ENCODE data around the gene SMPX.
A peak's percentile ranks its signal among the peaks of the same experiment; 100 is the strongest.
"Not testable (repeated sequence)": the region's sequence is repeated elsewhere in the genome, so short reads cannot be mapped to it uniquely, and the experiment has no call there.

Gene SMPX

DNA sequence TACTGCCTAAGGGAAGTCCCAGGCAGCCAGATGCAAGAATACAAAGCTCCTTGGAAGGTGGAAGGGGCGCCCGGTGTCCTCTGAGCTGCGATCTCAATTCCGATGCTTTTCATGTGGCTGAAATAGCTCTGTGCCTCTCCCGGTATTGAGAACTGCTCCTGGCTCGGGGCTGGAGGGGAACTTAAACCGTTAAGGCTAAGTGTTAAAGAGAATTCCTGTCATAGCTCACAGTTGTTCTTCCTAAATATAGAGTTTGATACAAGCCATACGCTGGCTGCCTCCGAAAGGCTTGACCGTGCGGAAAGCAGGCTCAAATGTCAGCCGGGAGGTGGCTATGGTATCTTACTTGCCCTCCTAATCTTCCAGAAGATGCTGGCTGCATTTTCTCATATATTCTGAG lies at the start of gene SMPX:
Gene SMPX, minus strand, starts transcription at position 157 of the 400 bp plus-strand sequence. CDS start 3,826 bp downstream, outside the sequence.
- DNase-seq (ENCODE audit: low read depth in 3 of 3): no peak

DNA sequence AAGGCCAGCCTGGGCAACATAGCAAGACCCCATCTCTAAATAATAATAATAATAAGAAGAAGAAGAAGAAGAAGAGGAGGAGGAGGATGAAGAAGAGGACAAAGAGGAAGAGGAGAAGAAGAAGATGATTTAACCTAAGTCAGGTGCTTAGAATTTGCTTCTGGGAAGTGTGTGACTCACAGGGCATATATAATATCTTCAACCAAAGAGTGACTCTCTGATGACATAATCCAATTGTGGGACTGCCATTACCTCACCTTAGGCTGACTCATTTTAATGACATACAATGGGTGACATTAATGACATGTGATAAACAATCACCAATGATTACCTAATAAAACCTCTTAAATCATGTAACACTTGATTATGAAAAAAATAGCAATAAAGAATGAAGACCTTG lies 48.8 kb upstream of the SMPX start:
- no peak for DNase-seq (ENCODE audit: low read depth in 3 of 3)

DNA sequence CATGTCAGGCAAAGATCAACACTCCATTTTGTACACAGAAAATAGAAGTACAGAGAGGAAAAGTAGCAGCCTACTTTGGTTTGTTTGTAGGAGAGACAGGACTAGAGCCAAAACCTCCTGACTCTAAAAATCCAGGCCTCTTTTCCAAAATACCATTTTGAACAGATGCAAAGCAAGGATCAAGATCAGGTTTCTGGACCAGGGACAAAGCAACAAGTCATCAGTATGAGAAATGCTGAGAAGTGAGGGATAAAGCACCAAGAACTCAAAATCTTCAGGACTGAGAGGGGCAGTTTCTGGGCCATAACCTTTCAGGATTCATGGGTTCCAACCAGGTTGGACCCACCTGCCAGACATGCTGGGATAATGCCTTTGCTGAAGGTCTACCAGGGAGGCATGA lies 44.9 kb upstream of the SMPX start:
- no peak for DNase-seq (ENCODE audit: low read depth in 3 of 3)

DNA sequence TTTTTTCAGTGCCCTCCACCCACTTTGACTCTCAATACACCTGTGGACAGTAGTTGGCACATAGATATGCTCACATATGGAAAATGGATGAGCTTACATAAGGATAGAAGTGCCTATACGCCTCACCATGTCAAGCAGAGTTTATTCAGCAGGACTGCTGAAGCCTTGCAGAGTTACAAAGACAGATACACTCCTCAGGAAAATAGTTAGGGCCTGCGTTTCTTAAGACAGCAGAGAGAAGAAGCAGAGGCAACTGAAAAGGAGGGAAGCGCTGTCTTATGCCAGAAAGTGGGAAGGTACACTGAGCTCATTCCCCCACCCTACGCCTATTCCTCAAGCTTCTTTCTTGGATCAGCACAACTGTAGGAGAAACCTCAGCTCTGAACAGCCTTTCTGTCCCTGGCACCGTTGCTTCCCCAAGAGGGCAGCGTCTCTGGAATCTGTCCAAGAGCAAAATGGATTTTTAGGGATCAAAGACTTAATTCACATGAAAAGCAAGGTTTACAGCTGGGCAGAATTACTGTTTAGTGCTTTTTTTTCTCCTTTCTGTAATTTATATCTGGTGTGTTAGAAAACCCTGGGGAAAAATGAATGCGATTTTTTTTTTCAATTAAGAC lies 44.2 kb upstream of the SMPX start:
- no peak for DNase-seq (ENCODE audit: low read depth in 3 of 3)

DNA sequence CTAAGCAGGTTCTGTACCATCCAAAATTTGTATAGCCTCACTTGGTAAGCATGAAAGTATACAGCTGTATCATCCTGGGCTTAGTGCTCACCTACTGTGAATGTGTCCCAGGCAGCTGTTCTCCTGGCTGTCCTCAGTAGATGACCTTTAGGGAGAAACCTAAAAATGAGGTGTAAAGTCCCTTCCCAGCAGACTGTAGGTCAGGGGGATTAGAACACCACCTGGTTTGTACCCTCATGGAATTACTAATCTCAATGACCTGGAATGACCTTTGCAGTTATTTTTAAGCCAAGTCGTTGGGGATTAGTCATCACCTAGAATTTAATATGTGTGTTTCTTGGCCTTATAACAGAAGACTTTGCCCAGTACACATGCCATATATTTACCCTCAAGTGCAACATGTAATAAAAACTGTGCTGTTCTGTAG lies 42.4 kb upstream of the SMPX start:
- no peak for DNase-seq (ENCODE audit: low read depth in 3 of 3)

DNA sequence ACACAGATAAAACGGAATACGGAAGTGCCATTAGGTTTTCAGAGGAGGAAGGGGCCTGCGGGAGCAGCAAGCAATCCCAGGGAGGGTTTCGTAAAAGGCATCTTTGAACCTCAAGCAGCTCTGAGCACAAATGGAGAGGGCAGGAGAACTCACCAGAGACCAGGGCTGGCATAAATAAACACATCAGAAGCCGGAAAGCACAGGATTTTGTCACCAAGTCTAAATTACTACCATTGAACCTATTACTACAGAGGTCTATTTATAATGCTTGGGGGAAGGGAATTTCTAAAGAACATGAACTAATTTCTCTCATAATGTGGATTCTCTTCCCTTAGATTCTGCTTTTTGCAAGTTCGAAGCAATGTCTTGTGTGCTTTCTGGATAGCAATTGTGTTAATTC lies 41.9 kb upstream of the SMPX start:
- no peak for DNase-seq (ENCODE audit: low read depth in 3 of 3)

DNA sequence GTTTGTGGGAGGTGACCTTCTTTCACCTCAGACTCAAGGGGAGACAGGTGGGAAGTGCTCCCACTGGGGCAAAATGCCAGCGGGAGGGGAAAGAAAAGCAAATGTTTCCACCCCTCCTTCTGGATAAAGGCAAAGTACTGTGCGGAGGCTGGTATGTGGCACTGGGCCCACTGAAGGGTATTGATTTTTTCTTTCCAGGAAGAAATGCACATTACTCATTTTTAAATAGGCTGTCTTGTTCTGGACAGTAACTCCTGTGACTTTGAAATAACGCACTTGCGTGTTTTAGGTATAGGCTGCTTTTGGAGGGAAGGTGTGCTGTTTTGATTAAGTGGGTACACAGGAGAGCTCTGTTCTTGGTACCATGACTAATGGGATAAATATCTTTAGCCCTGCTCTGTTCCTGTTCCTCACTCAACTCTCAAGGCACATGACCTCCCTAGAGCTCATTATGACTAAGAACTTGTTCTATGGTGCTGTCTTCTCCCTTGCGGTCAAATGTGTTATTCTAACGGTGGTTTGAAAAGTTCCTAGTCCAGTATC lies 40.8 kb upstream of the SMPX start:
- DNase-seq (ENCODE audit: low read depth in 3 of 3): no peak

DNA sequence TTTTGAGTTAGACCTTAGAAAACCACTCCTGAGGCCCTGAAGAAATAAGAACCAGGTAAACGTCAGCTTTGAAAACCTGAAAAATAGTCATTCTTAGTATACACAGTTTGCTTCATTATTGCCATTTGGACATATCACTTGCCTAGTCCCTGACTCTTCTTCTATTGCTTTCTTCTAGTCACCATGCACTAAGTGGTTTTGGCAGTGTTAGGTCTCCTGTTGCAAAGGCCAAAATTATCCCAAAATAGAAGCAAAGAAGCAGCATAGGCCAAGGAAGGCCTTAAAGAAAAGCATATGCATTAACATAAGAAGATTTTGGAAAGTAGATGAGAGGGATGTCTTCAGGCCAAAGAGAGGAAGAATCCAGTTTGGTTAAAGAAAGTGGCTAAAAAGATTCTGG lies 24.1 kb upstream of the SMPX start:
- DNase-seq (ENCODE audit: low read depth in 3 of 3): no peak

DNA sequence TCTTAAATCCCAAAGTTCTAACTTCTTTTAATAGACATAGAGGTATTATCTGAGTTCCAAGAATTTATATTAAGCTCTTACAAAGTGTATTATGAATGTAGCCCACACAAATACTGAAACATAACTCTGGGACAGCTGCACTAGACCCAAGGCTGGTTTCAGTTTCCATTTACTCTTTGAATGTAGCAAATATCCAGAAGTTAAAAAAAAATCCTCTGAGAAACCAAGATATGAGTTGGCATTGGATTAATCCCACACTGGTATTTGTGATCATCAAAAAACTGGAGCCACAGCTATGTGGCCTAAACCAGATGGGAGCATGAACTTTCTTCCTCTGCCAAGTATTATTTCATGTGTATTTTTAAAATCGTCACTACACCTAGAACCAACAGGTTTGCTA lies 23.6 kb upstream of the SMPX start:
- DNase-seq (ENCODE audit: low read depth in 3 of 3): no peak

DNA sequence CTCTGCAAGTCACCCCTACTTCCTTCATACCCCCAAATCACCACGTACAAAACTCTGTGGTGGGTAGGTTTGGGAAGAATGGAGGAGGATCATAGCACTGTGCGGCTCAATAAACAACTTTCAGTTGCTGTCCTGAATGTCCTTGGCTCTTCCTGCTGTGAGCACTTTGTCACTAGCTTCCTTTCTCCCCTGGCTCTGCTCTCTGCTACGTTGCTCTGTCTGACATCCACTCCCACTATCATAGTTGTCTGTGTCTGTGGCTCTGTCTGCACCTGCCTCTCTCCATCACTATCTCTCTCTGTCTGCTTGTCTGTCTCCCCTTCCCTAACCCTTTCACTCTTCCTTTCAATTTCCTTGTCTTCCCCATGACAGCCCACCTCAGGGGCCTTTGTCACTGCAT lies 21.2 kb upstream of the SMPX start:
- DNase-seq (ENCODE audit: low read depth in 3 of 3): no peak

DNA sequence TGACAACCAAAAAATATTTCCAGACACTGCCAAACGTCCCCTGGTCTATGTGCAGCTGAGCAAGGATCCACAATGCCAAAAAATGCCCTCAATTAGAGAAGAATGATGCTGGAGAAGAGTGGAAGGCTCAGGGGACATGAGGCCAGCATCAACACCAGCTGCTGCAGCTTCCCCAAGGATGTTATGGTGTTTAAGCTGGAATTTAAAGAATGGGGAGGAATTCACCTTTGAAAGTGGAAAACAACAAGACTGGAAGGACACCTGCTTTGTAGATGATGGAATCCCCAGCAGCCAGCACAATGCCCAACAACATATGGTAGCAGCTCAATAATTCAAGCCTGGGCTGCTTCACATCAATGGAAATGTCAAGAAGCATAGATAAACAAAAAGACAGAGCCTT lies 20.3 kb upstream of the SMPX start:
- no peak for DNase-seq (ENCODE audit: low read depth in 3 of 3)

DNA sequence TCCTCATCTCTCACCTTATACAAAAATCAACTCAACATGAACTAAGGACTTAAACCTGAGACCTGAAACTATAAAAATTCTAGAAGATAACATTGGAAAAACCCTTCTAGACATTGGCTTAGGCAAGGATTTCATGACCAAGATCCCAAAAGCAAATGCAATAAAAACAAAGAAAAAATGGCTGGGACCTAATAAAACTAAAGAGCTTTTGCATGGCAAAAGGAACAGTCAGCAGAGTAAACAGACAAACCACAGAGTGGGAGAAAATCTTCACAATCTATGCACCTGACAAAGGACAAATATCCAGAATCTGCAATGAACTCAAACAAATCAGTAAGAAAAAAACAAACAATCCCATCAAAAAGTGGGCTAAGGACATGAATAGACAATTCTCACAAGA lies 17.2 kb upstream of the SMPX start:
- not testable (repeated sequence) for DNase-seq (ENCODE audit: low read depth in 3 of 3)

DNA sequence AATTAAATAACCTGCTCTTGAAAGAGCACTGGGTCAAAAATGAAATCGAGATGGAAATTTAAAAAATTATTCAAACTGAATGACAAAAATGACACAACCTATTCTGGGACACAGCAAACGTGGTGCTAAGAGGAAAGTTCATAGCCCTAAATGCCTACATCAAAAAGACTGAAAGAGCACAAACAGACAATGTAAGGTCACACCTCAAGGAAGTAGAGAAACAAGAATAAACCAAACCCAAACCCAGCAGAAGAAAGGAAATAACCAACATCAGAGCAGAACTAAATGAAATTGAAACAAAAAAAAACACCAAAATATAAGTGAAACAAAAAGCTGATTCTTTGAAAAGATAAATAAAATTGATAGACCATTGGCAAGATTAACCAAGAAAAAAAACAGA lies 15.1 kb upstream of the SMPX start:
- DNase-seq (ENCODE audit: low read depth in 3 of 3): not testable (repeated sequence)

DNA sequence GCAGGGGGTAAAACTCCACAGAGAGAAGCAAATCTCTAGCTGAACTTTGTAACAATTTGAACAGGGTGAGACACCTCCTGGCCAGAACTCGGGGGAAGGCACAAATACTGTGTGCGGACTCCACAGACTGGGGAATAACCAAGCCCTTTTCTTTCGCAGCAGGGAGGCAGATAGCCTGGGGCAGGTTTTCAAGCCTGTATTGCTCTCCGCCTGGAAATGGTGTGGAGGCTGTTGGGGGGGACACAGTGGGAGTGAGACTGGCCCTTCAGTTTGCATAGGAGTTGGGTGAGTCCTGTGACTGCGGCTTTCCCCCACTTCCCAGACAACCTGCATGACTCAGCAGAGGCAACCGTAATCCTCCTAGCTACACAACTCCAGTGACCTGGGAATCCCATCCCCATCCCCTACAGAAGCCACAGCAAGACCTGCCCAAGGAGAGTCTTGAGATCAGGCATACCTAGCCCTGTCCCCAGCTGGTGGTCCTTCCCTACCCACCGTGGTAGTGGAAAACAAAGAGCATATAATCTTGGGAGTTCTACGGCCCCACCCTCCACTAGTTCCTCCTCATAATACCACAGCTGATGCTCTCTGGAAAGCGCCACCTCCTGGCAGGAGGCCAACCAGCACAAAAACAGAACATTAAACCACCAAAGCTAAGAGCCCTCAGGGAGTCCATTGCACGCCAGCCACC lies 12.9 kb upstream of the SMPX start:
- no peak for DNase-seq (ENCODE audit: low read depth in 3 of 3)

DNA sequence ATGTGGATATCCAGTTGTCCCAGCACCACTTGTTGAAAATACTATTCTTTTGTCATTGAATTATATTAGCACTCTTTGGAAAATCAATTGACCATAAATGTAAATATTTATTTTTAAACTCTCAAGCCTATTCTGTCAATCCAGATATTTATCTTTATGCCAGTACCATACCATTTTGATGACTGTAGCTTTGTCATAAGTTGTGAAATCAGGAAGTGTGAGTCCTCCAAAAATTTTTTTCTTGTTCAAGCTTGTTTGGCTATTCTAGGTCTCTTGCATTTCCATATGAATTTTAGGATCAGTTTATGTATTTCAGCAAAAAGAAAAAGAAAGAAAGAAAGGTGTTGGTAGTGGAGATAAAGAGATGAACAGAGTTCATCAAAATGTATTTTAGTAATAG lies 8.2 kb upstream of the SMPX start:
- no peak for DNase-seq (ENCODE audit: low read depth in 3 of 3)

DNA sequence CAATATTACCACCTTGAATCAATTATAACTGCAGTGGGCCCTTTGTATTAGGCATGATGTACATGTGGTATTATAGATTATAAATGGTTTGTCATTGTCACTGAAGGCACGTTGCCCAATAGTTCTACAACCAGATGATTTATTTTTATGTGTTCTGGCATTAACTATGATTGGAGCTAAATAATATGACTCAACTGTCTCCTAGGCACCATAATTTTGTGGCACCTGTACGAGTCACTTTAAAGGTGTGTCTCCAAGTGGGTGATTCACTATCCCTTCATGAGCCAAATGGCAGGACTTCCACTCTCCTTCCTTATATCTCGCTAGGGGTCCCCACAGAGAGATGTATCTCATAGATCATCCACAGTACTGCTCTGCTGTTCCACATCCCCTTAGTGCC lies 6.1 kb upstream of the SMPX start:
- DNase-seq (ENCODE audit: low read depth in 3 of 3): no peak

DNA sequence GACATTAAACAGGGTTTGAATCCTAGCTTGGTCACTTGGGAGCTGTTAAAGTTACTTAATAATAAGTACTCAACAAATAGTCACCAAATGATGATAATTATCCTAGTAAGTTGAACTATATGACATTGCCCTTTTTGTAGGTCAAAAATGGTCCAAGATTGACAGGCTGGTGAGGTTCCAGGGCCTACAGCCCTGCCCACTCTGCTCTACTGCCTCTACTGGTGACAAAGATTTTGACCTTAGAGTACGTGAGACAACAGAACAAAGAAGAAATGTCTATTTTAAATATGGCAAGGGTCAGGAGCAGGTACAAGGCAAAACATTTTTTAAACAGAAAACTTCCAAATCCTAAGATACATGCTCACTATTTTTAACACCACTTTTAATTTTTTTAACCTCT lies 572 bp upstream of the SMPX start:
- no peak for DNase-seq (ENCODE audit: low read depth in 3 of 3)

DNA sequence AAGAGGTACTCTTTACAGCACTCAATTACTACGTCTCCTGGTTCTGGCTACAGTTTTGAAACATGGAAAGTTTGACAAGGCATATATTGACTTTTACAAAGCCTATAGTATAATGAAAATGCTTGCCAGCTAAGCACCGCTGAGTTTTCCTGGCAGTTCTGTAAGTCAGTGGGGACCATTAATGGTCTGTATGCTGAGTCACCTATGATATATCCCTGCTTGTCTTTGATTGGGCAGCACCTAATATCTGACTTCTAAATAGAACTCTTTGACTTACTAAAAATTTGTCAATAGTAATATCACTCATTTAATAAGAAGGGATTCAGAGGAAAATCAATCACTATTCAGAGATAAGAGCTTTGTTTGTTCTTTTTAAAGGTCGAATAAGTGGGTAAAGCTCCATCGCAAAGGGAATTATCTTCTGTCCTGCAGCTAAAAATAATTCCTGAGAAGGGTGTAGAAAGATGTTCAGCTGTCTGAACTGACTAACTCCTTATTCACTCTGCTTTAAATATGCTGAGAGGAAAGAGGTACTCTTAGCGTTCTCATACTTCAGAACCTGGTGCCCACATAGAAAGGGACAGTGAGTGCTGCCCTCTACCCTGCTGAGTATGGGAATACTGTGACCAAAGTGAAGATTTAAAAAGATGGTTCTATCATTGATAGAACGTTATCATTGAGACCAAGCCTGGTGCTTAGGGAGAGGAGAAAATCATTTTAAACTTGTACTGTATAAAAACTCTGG lies 959 bp downstream of the SMPX start:
- DNase-seq (ENCODE audit: low read depth in 3 of 3): no peak

DNA sequence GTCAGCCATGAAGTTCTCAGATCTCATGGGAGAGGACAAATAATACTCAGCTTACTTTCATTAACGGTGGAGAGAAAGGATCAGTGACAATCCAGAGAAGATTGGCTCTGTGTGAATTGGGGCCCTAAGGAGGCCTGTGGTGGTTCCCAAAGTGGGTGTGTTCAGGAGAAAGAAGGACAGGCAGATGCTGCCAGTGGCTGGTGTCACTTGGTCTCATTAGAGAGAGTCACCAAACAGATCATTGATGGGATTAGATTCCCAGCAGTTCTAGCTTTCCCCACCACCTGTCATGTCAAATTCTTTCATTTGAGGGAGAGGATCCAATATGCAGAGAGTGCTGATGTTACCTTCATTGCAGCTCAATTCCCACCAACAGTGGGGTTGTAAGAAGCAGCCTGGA lies 8.0 kb downstream of the SMPX start:
- DNase-seq (ENCODE audit: low read depth in 3 of 3): no peak

DNA sequence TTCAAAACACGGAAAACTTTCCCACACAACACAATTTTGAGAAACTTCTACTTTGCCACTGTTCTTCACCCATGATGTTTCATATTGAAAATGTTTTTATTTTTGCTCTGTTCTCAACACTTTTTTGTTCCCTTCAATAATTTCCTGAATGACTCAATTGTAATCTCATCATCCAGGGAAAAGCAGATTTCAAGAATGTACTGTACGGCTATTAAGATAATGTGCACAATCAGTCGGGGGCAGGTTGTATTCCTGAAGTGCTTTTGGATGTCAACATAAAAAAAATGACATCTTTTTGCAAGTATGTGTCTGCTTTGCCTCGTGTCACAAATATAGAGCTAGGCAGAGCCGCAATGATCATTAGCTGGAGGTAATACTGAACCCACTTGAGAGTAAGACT lies 9.7 kb downstream of the SMPX start:
- no peak for DNase-seq (ENCODE audit: low read depth in 3 of 3)

DNA sequence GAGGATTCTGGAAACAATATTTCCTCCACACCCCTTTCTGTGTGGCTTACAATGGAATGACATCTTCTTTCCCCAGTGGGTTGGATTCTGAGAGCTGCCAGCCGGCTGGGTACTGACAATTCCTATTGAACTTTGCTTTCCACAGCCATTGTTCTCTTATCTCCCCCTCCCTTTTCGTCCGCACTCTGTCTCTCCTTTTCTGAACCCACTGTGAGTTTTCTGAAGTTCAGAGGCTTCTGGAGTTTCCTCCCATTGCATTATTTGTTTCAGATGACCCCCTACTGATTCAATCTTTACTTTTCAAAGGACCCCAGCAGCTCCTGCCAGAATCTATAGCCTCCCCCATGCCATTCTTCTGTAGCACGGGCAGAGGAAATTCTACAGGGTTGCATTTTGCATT lies 10.4 kb downstream of the SMPX start:
- no peak for DNase-seq (ENCODE audit: low read depth in 3 of 3)

DNA sequence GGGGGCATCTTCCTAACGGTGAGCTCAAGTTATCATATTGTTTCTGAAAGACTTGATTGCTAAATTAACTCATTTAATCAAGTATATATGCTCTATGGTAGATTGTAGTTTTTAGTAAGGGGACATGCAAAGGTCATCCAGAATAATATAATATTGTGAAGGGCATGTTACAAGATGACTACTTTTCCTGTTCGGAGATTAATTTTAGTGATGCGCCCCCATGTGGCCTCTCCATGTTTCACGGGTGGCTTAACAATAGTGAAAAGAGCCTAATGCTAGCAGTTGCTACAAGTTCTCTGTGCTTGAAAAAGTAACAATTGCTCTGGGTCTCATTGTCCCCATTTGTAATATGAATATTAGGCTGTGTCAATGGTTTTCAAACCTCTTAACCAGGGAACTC lies 12.2 kb downstream of the SMPX start:
- DNase-seq (ENCODE audit: low read depth in 3 of 3): peak; percentile 0 to 19 (median 12)

DNA sequence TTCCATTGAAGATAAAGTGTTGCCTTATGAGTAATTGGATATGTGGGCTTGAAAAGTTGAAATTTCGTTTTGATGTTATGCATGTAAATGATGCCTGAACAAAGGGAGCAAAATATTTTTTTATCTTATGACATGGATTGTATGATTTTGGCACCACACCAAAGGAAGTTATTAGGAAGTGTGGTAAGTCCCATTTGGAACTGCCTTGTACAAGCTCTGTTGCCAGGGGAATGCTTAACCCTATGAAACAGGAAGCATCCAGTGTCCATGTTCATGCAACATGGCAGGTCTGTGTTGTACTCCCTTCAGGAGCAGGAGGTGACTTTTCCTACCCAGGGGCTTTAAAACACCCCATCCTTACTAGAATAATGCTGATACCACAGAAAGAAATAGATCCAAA lies 13.2 kb downstream of the SMPX start:
- no peak for DNase-seq (ENCODE audit: low read depth in 3 of 3)
